Naive thymus-derived CD8-positive, alpha-beta T cell (primary cell): Measurements from ENCODE around the gene MACROD2. TPM values are rescaled to one million over a fixed set of nuclear protein-coding genes. Genes with fewer than 3 reads are reported as not detected.

Experiments used
- ATAC-seq, 2 donors: fragments of 150-1000 bp; cut with Tn5 transposase in 1 of 2; sonication (Bioruptor Pico), chemical (Tn5 transposase) in 1 of 2; 1 replicate in 1 of 2; 2 replicates in 1 of 2; pipeline ENCODE4 v1.10.0; 2021; ENCODE audit warnings: mild to moderate bottlenecking in 2 of 2, moderate library complexity in 2 of 2
- POLR2A ChIA-PET: fragments of 350-600 bp; sonication (Branson Sonifier 250); formaldehyde crosslinking; loops from one replicate; lab custom pipeline; 2021; ENCODE audit warnings: antibody characterized with exemption; lab: Charles Lee
- DNase-seq, 10 donors: peaks; one replicate each; pipeline versions ENCODE4 v3.0.0 to v3.0.0-alpha.2; 2020 to 2022
- H3K27ac Mint-ChIP-seq, 10 donors: one replicate each; pipeline ENCODE4 v1.8.0; 2020 to 2022; ENCODE audit warnings: mild to moderate bottlenecking in 10 of 10, mixed read lengths in 10 of 10, moderate library complexity in 4 of 10, inconsistent platforms in 1 of 10
- H3K27me3 Mint-ChIP-seq, 5 donors: one replicate each; pipeline ENCODE4 v1.8.0; 2021 to 2022; ENCODE audit warnings: mixed read lengths in 5 of 5
- H3K36me3 Mint-ChIP-seq, 3 donors: one replicate each; pipeline ENCODE4 v1.8.0; 2020 to 2022; ENCODE audit warnings: mixed read lengths in 3 of 3, mild to moderate bottlenecking in 2 of 3, inconsistent platforms in 1 of 3
- H3K4me1 Mint-ChIP-seq, 4 donors: one replicate each; pipeline ENCODE4 v1.8.0; 2021 to 2022; ENCODE audit warnings: mixed read lengths in 4 of 4
- H3K4me3 Mint-ChIP-seq, 10 donors: one replicate each; pipeline ENCODE4 v1.8.0; 2020 to 2022; ENCODE audit warnings: mild to moderate bottlenecking in 10 of 10, mixed read lengths in 10 of 10, moderate library complexity in 6 of 10, inconsistent platforms in 1 of 10
- H3K9me3 Mint-ChIP-seq, 9 donors: one replicate each; pipeline ENCODE4 v1.8.0; 2020 to 2022; ENCODE audit warnings: mixed read lengths in 9 of 9, mild to moderate bottlenecking in 3 of 9, inconsistent platforms in 1 of 9, moderate library complexity in 1 of 9
- polyA plus RNA-seq, 3 donors: library from polyadenylated mRNA; unstranded; fragments of 300-500 nt; fragmentation: Illumina TruSeq; gene quantifications; one replicate each; pipeline ENCODE4 v1.2.3, GENCODE V29; 2021
- total RNA-seq, 8 experiments: library from RNA in 2 of 8; stranded (reverse) in 2 of 8; gene quantifications; one replicate each; pipeline ENCODE4 v1.2.3 and lab custom pipeline; 2021 to 2026

Gene MACROD2
- total and polyA plus RNA-seq, 5 experiments from 2014 or later = 0.18 to 1.1 (median 0.60) TPM; not detected in 2

DNA sequence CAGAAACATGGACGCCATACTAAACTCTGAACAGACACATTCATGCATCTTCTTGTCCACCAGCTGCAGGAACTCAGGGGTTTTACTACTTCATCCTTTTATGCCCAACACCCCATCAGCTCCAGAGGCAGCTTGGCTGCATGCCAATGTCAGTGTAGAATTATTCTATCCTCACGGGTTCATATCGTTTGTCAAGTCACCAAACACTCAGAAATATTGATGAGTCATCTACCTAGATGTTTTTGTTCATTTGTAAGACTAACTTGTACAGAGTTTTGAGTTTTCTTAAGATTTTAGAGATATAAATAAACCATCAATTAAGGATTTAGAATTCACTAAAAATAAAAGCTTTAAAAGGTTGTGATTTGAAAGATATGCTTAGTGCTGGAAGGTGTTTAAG lies 932.8 kb downstream of the MACROD2 start:
- no peak overlapping the region for H3K27ac Mint-ChIP-seq
- no peak overlapping the region for H3K4me3 Mint-ChIP-seq
- peaks cover 0 to 29% (median 2%) of the 10 kb centered on the region in 9 donors for H3K9me3 Mint-ChIP-seq
- peaks cover 0 to 2% (median 0%) of the 10 kb centered on the region in 5 donors for H3K27me3 Mint-ChIP-seq
- H3K36me3 Mint-ChIP-seq = no peaks in the 10 kb centered on the region
- POLR2A ChIA-PET = no interaction called here
- ATAC-seq = no peak
- H3K4me1 Mint-ChIP-seq = no peaks in the 10 kb centered on the region
- DNase-seq = no peak

DNA sequence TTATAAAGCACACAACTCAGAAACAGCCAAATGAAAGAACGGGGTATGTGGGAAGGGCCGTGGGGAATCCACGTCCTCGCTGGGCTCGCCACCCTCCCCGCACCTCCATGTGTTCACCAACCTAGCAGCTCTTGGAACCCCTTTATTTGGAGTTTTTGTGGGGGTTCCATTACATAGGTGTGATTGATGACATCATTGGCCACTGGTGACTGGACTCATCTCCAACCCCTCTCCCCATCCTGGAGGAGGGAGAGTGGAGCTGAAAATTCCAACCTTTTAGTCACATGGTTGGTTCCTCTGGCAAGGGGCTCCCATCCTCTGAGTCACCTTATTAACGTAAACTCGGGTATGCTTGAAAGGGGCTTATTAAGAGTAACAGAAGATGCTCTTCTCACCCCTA lies 934.1 kb downstream of the MACROD2 start:
- DNase-seq (no peak), ATAC-seq (no peak)
- Mint-ChIP-seq H3K9me3 (peaks cover 0 to 29% (median 2%) of the 10 kb centered on the region in 9 donors), H3K27ac (no peak overlapping the region), H3K4me1 (no peaks in the 10 kb centered on the region), H3K4me3 (no peak overlapping the region), H3K36me3 (no peaks in the 10 kb centered on the region), H3K27me3 (no peaks in the 10 kb centered on the region)
- POLR2A ChIA-PET = no interaction called here

DNA sequence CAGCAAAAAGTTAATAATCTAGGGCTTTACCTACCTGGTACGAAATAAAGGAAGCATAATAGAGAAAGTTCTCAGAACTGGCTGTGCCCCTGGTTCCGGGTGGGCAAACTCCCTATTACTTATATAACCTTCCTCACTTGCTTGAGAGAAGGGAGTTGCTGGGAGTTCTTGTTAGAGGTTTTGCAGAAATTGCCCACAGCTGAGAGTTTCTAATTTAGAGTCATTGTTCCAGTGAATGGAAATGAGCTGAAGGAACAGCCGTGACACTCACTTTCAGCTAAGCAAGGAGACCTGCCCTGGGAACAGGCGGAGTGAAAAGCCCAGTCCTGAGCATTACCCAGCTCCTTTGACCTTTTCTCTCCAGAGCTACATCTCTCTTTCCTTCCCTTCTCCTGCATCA lies 936.7 kb downstream of the MACROD2 start:
- H3K4me1 Mint-ChIP-seq = no peaks in the 10 kb centered on the region
- peaks cover 0 to 35% (median 4%) of the 10 kb centered on the region in 9 donors for H3K9me3 Mint-ChIP-seq
- POLR2A ChIA-PET = no interaction called here
- ATAC-seq (no peak), DNase-seq (no peak)
- no peak overlapping the region for H3K27ac Mint-ChIP-seq
- no peaks in the 10 kb centered on the region for H3K36me3 Mint-ChIP-seq
- no peak overlapping the region for H3K4me3 Mint-ChIP-seq
- no peaks in the 10 kb centered on the region for H3K27me3 Mint-ChIP-seq

DNA sequence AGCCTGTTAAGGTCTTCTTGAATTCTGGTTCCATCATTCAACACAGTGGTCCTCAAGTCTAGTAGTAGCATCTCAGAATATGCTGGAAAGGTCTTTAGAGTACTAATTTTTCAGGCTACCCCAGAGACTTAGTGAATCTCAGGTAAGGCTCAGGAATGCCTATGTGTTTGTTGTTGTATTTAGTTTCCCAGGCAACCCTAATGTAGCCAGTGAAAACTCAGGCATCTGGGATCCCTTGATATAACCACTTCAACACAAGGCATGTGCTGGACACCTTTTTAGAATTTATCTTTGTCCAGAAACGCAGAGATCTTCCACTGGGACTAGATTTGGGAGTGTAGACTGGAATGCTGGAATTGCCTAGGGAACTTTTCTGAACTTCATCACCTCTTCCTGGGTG lies 940.0 kb downstream of the MACROD2 start:
- ATAC-seq (no peak), DNase-seq (no peak)
- POLR2A ChIA-PET = no interaction called here
- no peak overlapping the region for H3K4me3 Mint-ChIP-seq
- H3K36me3 Mint-ChIP-seq = peaks cover 0 to under 1% (median 0%) of the 10 kb centered on the region in 3 donors
- H3K9me3 Mint-ChIP-seq = peaks cover 0 to 36% (median 8%) of the 10 kb centered on the region in 9 donors
- no peaks in the 10 kb centered on the region for H3K27me3 Mint-ChIP-seq
- H3K4me1 Mint-ChIP-seq = no peaks in the 10 kb centered on the region
- no peak overlapping the region for H3K27ac Mint-ChIP-seq

DNA sequence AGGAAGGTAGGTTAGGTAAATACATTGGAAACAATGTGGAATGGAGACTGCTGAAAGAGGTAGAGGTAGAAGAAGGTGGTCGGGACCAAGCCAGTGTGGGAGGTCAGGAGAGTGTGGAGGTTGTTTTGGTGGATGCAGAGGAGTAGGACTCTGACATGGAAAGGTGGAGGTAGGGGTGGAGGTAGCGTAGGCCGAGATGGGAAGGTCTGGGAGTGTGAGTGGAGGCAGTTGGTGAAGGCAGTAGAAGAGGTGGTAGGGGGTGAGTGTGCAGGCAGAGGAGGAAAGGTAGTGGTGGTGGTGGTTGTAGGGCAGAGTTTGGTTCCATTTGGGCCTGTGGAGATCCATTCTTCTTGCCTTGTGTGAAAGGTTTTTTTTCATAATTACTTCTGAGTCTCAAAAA lies 941.7 kb downstream of the MACROD2 start:
- no peak overlapping the region for H3K4me3 Mint-ChIP-seq
- H3K27ac Mint-ChIP-seq = no peak overlapping the region
- peaks cover 0 to 7% (median 0%) of the 10 kb centered on the region in 3 donors for H3K36me3 Mint-ChIP-seq
- H3K27me3 Mint-ChIP-seq = no peaks in the 10 kb centered on the region
- POLR2A ChIA-PET = no interaction called here
- DNase-seq (no peak), ATAC-seq (no peak)
- H3K4me1 Mint-ChIP-seq = no peaks in the 10 kb centered on the region
- peaks cover 3 to 46% (median 15%) of the 10 kb centered on the region in 9 donors for H3K9me3 Mint-ChIP-seq

DNA sequence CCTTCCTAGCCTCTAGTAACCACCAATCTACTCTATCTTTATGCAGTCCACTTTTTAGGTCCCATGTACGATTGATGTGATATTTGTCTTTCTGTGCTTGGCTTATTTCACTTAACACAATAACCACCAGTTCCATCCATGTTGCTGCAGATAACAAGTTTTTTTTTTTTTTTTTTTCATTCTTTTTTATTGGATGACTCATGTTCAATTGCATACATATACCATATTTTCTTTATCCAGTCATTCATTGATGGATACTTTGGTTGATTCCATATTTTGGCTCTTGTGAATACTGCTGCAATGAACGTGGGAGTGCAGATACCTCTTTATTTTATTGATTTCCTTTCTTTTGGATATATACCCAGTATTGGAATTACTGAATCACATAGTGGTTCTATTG lies 942.5 kb downstream of the MACROD2 start:
- H3K9me3 Mint-ChIP-seq = peaks cover 11 to 42% (median 14%) of the 10 kb centered on the region in 9 donors
- no peak for DNase-seq

DNA sequence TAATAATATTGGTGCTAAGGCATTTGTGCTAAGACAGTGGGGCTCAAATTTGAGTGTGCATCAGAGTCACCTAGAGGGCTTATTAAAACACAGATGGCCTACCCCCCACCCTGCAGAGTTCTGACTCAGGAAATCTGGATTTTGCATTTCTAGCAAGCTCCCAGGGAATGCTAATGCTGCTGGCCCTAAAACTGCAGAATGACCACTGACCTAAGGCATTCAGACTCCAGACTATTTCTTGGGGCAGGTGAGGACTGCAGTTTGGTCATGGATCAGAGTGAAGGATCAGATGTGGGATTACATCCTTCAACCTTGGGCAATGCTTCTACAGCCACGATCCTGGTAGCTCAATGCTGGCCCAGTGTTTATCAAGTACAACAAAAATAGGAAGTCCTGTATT lies 952.2 kb downstream of the MACROD2 start:
- H3K27me3 Mint-ChIP-seq = no peaks in the 10 kb centered on the region
- peaks cover 0 to 10% (median 3%) of the 10 kb centered on the region in 9 donors for H3K9me3 Mint-ChIP-seq
- no peaks in the 10 kb centered on the region for H3K4me1 Mint-ChIP-seq
- POLR2A ChIA-PET = no interaction called here
- H3K27ac Mint-ChIP-seq = no peak overlapping the region
- H3K4me3 Mint-ChIP-seq = no peak overlapping the region
- no peak for DNase-seq
- ATAC-seq = no peak
- H3K36me3 Mint-ChIP-seq = no peaks in the 10 kb centered on the region

More for the DNA sequence above, 942.5 kb downstream of the MACROD2 start:
- Mint-ChIP-seq H3K4me3 (no peak overlapping the region), H3K27me3 (no peaks in the 10 kb centered on the region), H3K4me1 (no peaks in the 10 kb centered on the region), H3K36me3 (peaks cover 0 to 7% (median 0%) of the 10 kb centered on the region in 3 donors), H3K27ac (no peak overlapping the region)
- no peak for ATAC-seq
- POLR2A ChIA-PET = no interaction called here

DNA sequence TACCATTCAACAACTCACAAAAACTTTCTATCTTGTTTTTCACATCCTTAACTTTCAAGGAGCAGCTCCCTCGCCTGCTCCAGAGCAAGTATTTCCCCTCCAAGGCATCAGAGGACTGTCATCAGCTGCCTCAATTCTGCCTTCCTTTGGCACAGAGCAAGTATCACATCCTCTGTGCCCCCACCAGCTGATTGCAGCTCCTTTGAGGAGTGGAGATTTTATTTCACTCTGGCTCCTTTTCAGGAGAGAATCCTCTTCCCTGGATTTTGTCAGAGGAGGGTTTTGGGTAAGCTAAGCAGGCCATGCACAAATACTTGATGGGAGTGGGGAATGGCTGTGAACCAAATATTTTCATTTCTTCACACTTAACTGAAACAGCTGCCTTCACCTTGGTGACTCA lies 952.6 kb downstream of the MACROD2 start:
- Mint-ChIP-seq H3K27me3 (no peaks in the 10 kb centered on the region), H3K27ac (no peak overlapping the region), H3K4me1 (no peaks in the 10 kb centered on the region), H3K4me3 (no peak overlapping the region), H3K9me3 (peaks cover 0 to 7% (median 0%) of the 10 kb centered on the region in 9 donors), H3K36me3 (no peaks in the 10 kb centered on the region)
- DNase-seq = no peak
- no peak for ATAC-seq
- POLR2A ChIA-PET = no interaction called here

DNA sequence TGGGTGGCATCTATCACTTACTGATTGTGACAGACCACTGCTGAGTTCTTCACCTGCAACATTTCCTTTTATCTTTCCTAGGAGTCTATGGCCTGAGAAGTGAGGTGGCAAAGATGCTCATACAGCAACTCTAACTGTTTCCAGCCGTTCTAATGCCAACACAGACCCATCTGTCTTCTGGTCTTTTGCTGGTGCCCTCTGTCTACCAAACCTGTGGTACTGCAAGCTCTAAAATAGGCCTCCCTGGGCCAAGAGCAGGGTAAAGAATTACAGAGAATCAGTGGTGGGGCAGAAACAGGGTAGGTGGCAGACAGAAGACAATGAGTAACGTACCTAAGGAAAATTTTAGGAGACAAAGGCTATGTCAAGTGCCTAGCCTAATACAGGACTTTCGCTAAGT lies 953.1 kb downstream of the MACROD2 start:
- Mint-ChIP-seq H3K27ac (no peak overlapping the region), H3K9me3 (peaks cover 0 to 6% (median 0%) of the 10 kb centered on the region in 9 donors), H3K36me3 (no peaks in the 10 kb centered on the region), H3K4me3 (no peak overlapping the region), H3K4me1 (no peaks in the 10 kb centered on the region), H3K27me3 (no peaks in the 10 kb centered on the region)
- ATAC-seq (no peak), DNase-seq (no peak)
- POLR2A ChIA-PET = no interaction called here

DNA sequence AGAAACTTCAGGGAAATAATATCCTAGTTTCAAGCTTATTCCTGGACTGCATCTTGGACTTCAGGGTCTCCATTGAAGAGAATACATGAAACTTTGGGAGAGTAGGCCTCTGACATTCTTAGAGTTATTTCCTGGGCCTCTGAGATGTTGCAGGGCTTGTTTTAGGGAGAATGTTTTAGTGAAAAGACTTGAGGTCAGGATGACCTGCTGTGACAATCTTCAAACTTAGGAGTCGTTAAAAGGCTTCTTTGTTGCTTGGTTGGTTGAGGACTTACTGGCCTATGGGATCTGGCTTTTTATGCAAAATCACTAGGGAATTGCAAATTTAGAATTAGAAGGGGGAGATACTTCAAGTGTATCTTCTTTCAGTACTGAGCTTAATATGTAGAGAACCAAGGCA lies 955.3 kb downstream of the MACROD2 start:
- Mint-ChIP-seq H3K36me3 (no peaks in the 10 kb centered on the region), H3K4me3 (no peak overlapping the region), H3K27ac (no peak overlapping the region), H3K27me3 (no peaks in the 10 kb centered on the region), H3K9me3 (peaks cover 0 to 3% (median 0%) of the 10 kb centered on the region in 9 donors), H3K4me1 (no peaks in the 10 kb centered on the region)
- POLR2A ChIA-PET = no interaction called here
- ATAC-seq (no peak), DNase-seq (no peak)

DNA sequence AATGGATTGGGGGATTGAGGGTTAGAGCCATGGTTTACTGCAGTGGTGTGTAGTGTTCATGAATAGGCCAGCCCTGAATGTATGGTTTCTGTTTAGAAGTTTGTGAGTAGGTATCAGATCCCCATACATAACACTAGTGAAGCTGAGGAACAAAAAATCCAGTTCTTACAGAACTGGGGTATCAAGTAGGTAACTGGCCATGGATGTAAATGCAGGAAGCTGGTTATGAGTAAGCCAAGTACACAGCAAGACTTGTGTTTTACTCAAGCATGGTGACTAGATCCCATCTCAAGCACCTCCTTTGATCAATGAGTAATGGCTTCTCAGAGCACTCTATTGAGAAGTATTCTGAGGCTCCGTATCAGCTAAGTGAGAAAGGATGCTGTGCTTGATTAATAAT lies 955.8 kb downstream of the MACROD2 start:
- H3K4me1 Mint-ChIP-seq = no peaks in the 10 kb centered on the region
- DNase-seq (no peak), ATAC-seq (no peak)
- H3K4me3 Mint-ChIP-seq = no peak overlapping the region
- POLR2A ChIA-PET = no interaction called here
- H3K9me3 Mint-ChIP-seq = peaks cover 0 to 3% (median 0%) of the 10 kb centered on the region in 9 donors
- H3K27me3 Mint-ChIP-seq = no peaks in the 10 kb centered on the region
- no peak overlapping the region for H3K27ac Mint-ChIP-seq
- H3K36me3 Mint-ChIP-seq = no peaks in the 10 kb centered on the region

DNA sequence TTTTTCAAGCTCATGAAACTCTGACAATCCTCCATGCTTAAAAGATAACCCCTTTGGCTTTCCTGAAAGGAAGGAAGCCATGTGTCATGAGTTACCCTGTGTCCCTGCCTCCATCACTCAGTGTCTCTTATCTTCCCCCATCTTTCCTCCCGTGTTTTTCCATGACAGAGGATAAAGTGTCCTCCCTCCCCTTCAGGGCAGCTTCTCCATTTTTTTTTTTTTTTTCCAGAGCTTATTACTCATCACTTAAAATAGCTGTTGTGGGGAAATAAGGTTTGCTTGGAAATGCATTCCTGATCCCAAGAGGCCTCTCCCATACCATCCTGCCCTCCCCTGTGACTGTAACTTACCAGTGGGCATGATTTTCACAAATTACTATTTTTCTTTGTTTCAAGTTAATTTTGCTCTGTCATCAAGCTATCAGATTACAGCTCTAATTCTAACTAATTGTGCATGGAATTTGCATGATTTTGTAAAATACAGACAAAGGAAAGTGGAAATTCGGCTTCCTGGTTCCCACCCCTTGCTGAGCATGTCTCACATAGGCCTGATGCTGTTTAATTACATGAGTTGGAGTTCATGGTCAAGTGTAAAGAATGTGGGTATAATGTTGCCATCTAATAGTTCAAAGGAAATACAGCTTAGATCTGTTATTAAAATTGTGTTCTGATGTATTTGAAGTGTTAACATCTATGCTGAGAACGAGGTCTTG lies 956.5 kb downstream of the MACROD2 start:
- DNase-seq (no peak), ATAC-seq (no peak)
- Mint-ChIP-seq H3K27me3 (no peaks in the 10 kb centered on the region), H3K4me3 (no peak overlapping the region), H3K27ac (no peak overlapping the region), H3K36me3 (no peaks in the 10 kb centered on the region), H3K9me3 (peaks cover 0 to 3% (median 0%) of the 10 kb centered on the region in 9 donors), H3K4me1 (no peaks in the 10 kb centered on the region)
- POLR2A ChIA-PET = no interaction called here

DNA sequence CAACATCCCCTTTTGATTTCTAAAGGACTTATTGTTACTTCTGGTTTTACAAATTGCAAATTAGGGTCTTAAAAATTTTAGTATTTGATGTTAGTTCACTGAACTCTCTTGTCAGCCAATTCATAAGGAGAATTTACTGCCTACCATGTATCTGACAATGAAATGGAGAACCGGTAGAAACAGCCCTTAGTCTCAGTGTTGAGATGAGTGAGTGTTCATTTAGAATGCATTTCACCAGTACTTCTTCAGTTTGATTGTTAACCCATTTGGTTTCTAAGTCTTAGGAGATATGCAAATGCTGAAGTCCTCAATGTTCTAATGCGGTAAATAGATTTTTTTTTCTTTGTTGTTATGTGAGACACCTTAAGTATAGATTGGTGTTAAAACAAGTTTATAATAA lies 958.4 kb downstream of the MACROD2 start:
- ATAC-seq = no peak
- Mint-ChIP-seq H3K9me3 (peaks cover 0 to 5% (median 0%) of the 10 kb centered on the region in 9 donors), H3K4me3 (no peak overlapping the region), H3K4me1 (no peaks in the 10 kb centered on the region), H3K36me3 (no peaks in the 10 kb centered on the region), H3K27ac (no peak overlapping the region), H3K27me3 (no peaks in the 10 kb centered on the region)
- POLR2A ChIA-PET = no interaction called here
- no peak for DNase-seq

DNA sequence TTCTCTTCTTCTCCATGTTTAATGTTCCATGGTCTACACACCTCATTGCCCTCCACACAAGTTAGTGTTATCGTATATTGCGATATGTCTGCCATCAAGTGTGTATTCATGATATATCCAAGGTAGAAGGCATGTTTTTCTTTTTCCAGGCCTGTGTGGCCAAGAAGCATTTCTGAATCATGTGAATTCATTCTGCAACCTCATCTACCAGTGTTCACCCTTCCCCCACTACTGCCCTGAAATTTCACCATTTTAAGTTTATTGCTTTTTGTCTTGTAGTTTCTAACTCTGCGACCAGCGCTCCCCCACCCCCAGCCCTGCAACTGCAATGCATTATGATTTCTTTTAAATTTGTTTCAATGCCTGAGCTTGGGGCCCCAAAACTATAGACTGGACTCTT lies 960.1 kb downstream of the MACROD2 start:
- no peak overlapping the region for H3K4me3 Mint-ChIP-seq
- DNase-seq (peak in 1 of 10 donors; percentile 5), ATAC-seq (no peak)
- POLR2A ChIA-PET = no interaction called here
- H3K4me1 Mint-ChIP-seq = no peaks in the 10 kb centered on the region
- H3K36me3 Mint-ChIP-seq = no peaks in the 10 kb centered on the region
- peaks cover 0 to 10% (median 0%) of the 10 kb centered on the region in 9 donors for H3K9me3 Mint-ChIP-seq
- no peak overlapping the region for H3K27ac Mint-ChIP-seq
- no peaks in the 10 kb centered on the region for H3K27me3 Mint-ChIP-seq
